Stimulated activated CD8-positive, alpha-beta memory T cell treated with anti-CD3 and anti-CD28 coated beads, Interleukin-2, amount 100 ng/mL, for 48 hours (primary cell): Measurements from ENCODE around the gene ETDB.
"Not testable (repeated sequence)": the region's sequence is repeated elsewhere in the genome, so short reads cannot be mapped to it uniquely, and the experiment has no call there.

Source experiments
- DNase-seq, 2 donors: peaks; one replicate each; pipeline ENCODE4 v3.0.0-alpha.2; 2020; ENCODE audit warnings: low read depth in 2 of 2

Gene ETDB

GRCh38 chrX:135120056-135120576, at the start of gene ETDB:
ETDB (minus strand) TSS chrX:135120526; CDS start chrX:135119261, 1,265 bp downstream.
- not testable (repeated sequence) for DNase-seq

- not testable (repeated sequence) for DNase-seq
These were observed 49.2 kb upstream of the ETDB start for GRCh38 chrX:135169534-135169933.

GRCh38 chrX:135168486-135168885, 48.2 kb upstream of the ETDB start:
- DNase-seq = no peak

- not testable (repeated sequence) for DNase-seq
These were observed 34.4 kb upstream of the ETDB start for GRCh38 chrX:135154688-135155087.

GRCh38 chrX:135126145-135126544, 5.8 kb upstream of the ETDB start:
- not testable (repeated sequence) for DNase-seq

GRCh38 chrX:135116064-135116463, 4.3 kb downstream of the ETDB start:
- DNase-seq = not testable (repeated sequence)

- no peak for DNase-seq
These were observed 5.9 kb downstream of the ETDB start for GRCh38 chrX:135114392-135114791.

- DNase-seq = no peak
These were observed 7.6 kb downstream of the ETDB start for GRCh38 chrX:135112743-135113142.

GRCh38 chrX:135112096-135112729, 8.1 kb downstream of the ETDB start:
- DNase-seq = no peak

- no peak for DNase-seq
These were observed 10.8 kb downstream of the ETDB start for GRCh38 chrX:135109554-135109953.

- no peak for DNase-seq
These were observed 20.9 kb downstream of the ETDB start for GRCh38 chrX:135099493-135099783.

GRCh38 chrX:135097196-135097744, 23.1 kb downstream of the ETDB start:
- DNase-seq = not testable (repeated sequence)

- DNase-seq = no peak
These were observed 24.6 kb downstream of the ETDB start for GRCh38 chrX:135095715-135096114.

- DNase-seq = no peak
These were observed 25.6 kb downstream of the ETDB start for GRCh38 chrX:135094726-135095125.

- no peak for DNase-seq
These were observed 31.2 kb downstream of the ETDB start for GRCh38 chrX:135089126-135089525.

- no peak for DNase-seq
These were observed 32.5 kb downstream of the ETDB start for GRCh38 chrX:135087867-135088266.

GRCh38 chrX:135086197-135086854, 34.0 kb downstream of the ETDB start:
- no peak for DNase-seq

- DNase-seq = no peak
These were observed 38.5 kb downstream of the ETDB start for GRCh38 chrX:135081693-135082404.
